ENCODE data around the gene KMT5C. TPM values are rescaled to one million over a fixed set of nuclear protein-coding genes. Genes with fewer than 3 reads are reported as not detected.

KMT5C gene
- total RNA-seq, 1 experiment from 2014 or later: 12.9 TPM

- no peak for TF ChIP-seq CTCF (IDR thresholded peaks at IDR 0.05; ENCODE audit: unreplicated experiment)
- Mint-ChIP-seq H3K4me1 (ENCODE audit: insufficient read depth, unreplicated experiment) (no peaks in the 10 kb centered on the region), H3K9me3 (ENCODE audit: unreplicated experiment) (no peaks in the 10 kb centered on the region), H3K27me3 (ENCODE audit: insufficient read depth, unreplicated experiment) (no peaks in the 10 kb centered on the region), H3K4me3 (ENCODE audit: unreplicated experiment) (no peak overlapping the region), H3K27ac (ENCODE audit: low read depth, unreplicated experiment) (no peak overlapping the region), H3K36me3 (ENCODE audit: insufficient read depth, unreplicated experiment) (peaks cover 5% of the 10 kb centered on the region)
- no peak for DNase-seq (ENCODE audit: unreplicated experiment)
- ChIA-PET POLR2A (interaction anchor here (0.7 to 1.4 kb wide), 3 partner anchors 27 to 80 kb away, joined by 3 to 6 read pairs (median 3); partner anchors contain the start of gene TMEM238), CTCF (interaction anchor here (0.6 to 2.4 kb wide), 7 partner anchors 9 to 347 kb away, joined by 3 to 11 read pairs (median 3); partner anchors contain the start of gene KMT5C)
- intact Hi-C loops (cut with micrococcal nuclease): no loop called here
- BruUV-seq (replicated peaks): no TSS peak
Observed at GRCh38 chr19:55305983-55306562, 33.6 kb upstream of the KMT5C start.

GRCh38 chr19:55306712-55307111, 33.0 kb upstream of the KMT5C start:
- Mint-ChIP-seq H3K36me3 (ENCODE audit: insufficient read depth, unreplicated experiment) (peaks cover 5% of the 10 kb centered on the region), H3K9me3 (ENCODE audit: unreplicated experiment) (no peaks in the 10 kb centered on the region), H3K27ac (ENCODE audit: low read depth, unreplicated experiment) (no peak overlapping the region), H3K27me3 (ENCODE audit: insufficient read depth, unreplicated experiment) (no peaks in the 10 kb centered on the region), H3K4me3 (ENCODE audit: unreplicated experiment) (no peak overlapping the region), H3K4me1 (ENCODE audit: insufficient read depth, unreplicated experiment) (no peaks in the 10 kb centered on the region)
- intact Hi-C loops (cut with micrococcal nuclease): no loop called here
- CTCF ChIA-PET: interaction anchor here (0.6 to 2.4 kb wide), 6 partner anchors 10 to 346 kb away, joined by 3 to 11 read pairs (median 3); partner anchors contain the start of gene KMT5C
- POLR2A ChIA-PET: interaction anchor here (1.4 kb wide), 1 partner anchor 80 kb away, joined by 3 read pairs; no protein-coding TSS in a partner anchor
- TF ChIP-seq CTCF (IDR thresholded peaks at IDR 0.05; ENCODE audit: unreplicated experiment): no peak
- no TSS peak for BruUV-seq (replicated peaks)
- no peak for DNase-seq (ENCODE audit: unreplicated experiment)

GRCh38 chr19:55308281-55308680, 31.4 kb upstream of the KMT5C start:
- no peaks in the 10 kb centered on the region for H3K4me1 Mint-ChIP-seq (ENCODE audit: insufficient read depth, unreplicated experiment)
- no peak for TF ChIP-seq CTCF (IDR thresholded peaks at IDR 0.05; ENCODE audit: unreplicated experiment)
- peaks cover 5% of the 10 kb centered on the region for H3K36me3 Mint-ChIP-seq (ENCODE audit: insufficient read depth, unreplicated experiment)
- intact Hi-C loops (cut with micrococcal nuclease): no loop called here
- H3K27me3 Mint-ChIP-seq (ENCODE audit: insufficient read depth, unreplicated experiment): no peaks in the 10 kb centered on the region
- H3K4me3 Mint-ChIP-seq (ENCODE audit: unreplicated experiment): no peak overlapping the region
- DNase-seq (ENCODE audit: unreplicated experiment): no peak
- BruUV-seq (replicated peaks): no TSS peak
- POLR2A ChIA-PET: interaction anchor here (0.6 kb wide), 1 partner anchor 31 kb away, joined by 5 read pairs; the partner anchor contains the start of gene KMT5C
- H3K27ac Mint-ChIP-seq (ENCODE audit: low read depth, unreplicated experiment): no peak overlapping the region
- CTCF ChIA-PET: interaction anchor here (0.6 kb wide), 1 partner anchor 110 kb away, joined by 3 read pairs; no protein-coding TSS in a partner anchor
- H3K9me3 Mint-ChIP-seq (ENCODE audit: unreplicated experiment): no peaks in the 10 kb centered on the region

GRCh38 chr19:55309448-55309847, 30.2 kb upstream of the KMT5C start:
- no peak overlapping the region for H3K27ac Mint-ChIP-seq (ENCODE audit: low read depth, unreplicated experiment)
- intact Hi-C loops (cut with micrococcal nuclease): no loop called here
- POLR2A ChIA-PET: no interaction called here
- no peaks in the 10 kb centered on the region for H3K4me1 Mint-ChIP-seq (ENCODE audit: insufficient read depth, unreplicated experiment)
- no peaks in the 10 kb centered on the region for H3K9me3 Mint-ChIP-seq (ENCODE audit: unreplicated experiment)
- no peak overlapping the region for H3K4me3 Mint-ChIP-seq (ENCODE audit: unreplicated experiment)
- peaks cover 5% of the 10 kb centered on the region for H3K36me3 Mint-ChIP-seq (ENCODE audit: insufficient read depth, unreplicated experiment)
- H3K27me3 Mint-ChIP-seq (ENCODE audit: insufficient read depth, unreplicated experiment): no peaks in the 10 kb centered on the region
- no peak for TF ChIP-seq CTCF (IDR thresholded peaks at IDR 0.05; ENCODE audit: unreplicated experiment)
- CTCF ChIA-PET: interaction anchor here (0.6 to 1.8 kb wide), 4 partner anchors 8 to 61 kb away, joined by 3 to 6 read pairs (median 4); partner anchors contain the start of gene IL11
- no TSS peak for BruUV-seq (replicated peaks)
- DNase-seq (ENCODE audit: unreplicated experiment): no peak

Data from MCF 10A (cell line).